Endothelial cell of umbilical vein (primary cell): ENCODE data around the gene RAB3IP. TPM values are rescaled to one million over a fixed set of nuclear protein-coding genes. Genes with fewer than 3 reads are reported as not detected.

ENCODE experiments used
- BruUV-seq: library from RNA; stranded (reverse); fragments of 400-500 nt; replicated peaks from 2 replicates; lab custom pipeline; 2021; lab: Mats Ljungman, UMichigan
- CTCF ChIA-PET: fragments of 300-600, 350-600 bp; sonication (Branson Sonifier 250); formaldehyde crosslinking; loops from one replicate; lab custom pipeline; 2021; ENCODE audit warnings: antibody characterized with exemption, inconsistent platforms; lab: Charles Lee
- POLR2A ChIA-PET: fragments of 300-600, 350-600 bp; sonication (Branson Sonifier 250); formaldehyde crosslinking; loops from one replicate; lab custom pipeline; 2021; ENCODE audit warnings: antibody characterized with exemption, inconsistent platforms; lab: Charles Lee
- DNase-seq: peaks from one replicate; pipeline ENCODE4 v3.0.0-alpha.2; 2011; ENCODE audit warnings: low read depth, low spot score
- FAIRE-seq: peaks from 2 replicates; lab custom pipeline; 2011; peaks lifted over from hg19 to GRCh38; lab: Jason Lieb, UNC
- H2AFZ ChIP-seq: 2 replicates; pipeline ENCODE4 v1.6.0; 2012; ENCODE audit warnings: low read depth, low read length, control low read depth, inconsistent platforms
- H3K27ac ChIP-seq: 2 replicates; pipeline ENCODE4 v1.5.1; 2011; ENCODE audit warnings: low read depth, mild to moderate bottlenecking, control low read depth, low read length, moderate library complexity; ENCODE audit not compliant: insufficient read depth
- H3K27me3 ChIP-seq, 2 experiments: 2 replicates each; pipeline versions ENCODE4 v1.6.0 to v1.6.1; 2011; ENCODE audit warnings: low read length in 2 of 2, mixed read lengths in 1 of 2; ENCODE audit not compliant: control insufficient read depth in 2 of 2, insufficient read depth in 2 of 2
- H3K36me3 ChIP-seq, 2 experiments: 2 replicates in 1 of 2; 3 replicates in 1 of 2; pipeline ENCODE4 v1.5.1; 2011; ENCODE audit warnings: low read length in 2 of 2, mild to moderate bottlenecking in 1 of 2, moderate library complexity in 1 of 2; ENCODE audit not compliant: control insufficient read depth in 2 of 2, insufficient read depth in 2 of 2; ENCODE audit errors: extremely low read depth in 1 of 2
- H3K4me1 ChIP-seq: 3 replicates; pipeline ENCODE4 v1.5.1; 2011; ENCODE audit warnings: mild to moderate bottlenecking, low read length; ENCODE audit not compliant: control insufficient read depth, insufficient read depth; ENCODE audit errors: extremely low read depth
- H3K4me2 ChIP-seq: 2 replicates; pipeline ENCODE4 v1.6.1; 2011; ENCODE audit warnings: low read length, control low read depth, mixed read lengths; ENCODE audit not compliant: insufficient read depth
- H3K4me3 ChIP-seq, 3 experiments: fragments of 200-600 bp in 1 of 3; sonication (generic), shearing (Covaris generic) in 1 of 3; replicated peaks in 1 of 3; 2 replicates each; pipeline ENCODE4 v1.5.1; 2011 to 2016; ENCODE audit warnings: control low read depth in 3 of 3, low read length in 3 of 3, mild to moderate bottlenecking in 2 of 3, inconsistent platforms in 1 of 3, low read depth in 1 of 3, moderate library complexity in 1 of 3; ENCODE audit not compliant: insufficient read depth in 1 of 3
- H3K79me2 ChIP-seq: 2 replicates; pipeline ENCODE4 v1.6.0; 2012; ENCODE audit warnings: low read length, inconsistent platforms; ENCODE audit not compliant: control insufficient read depth, insufficient read depth
- H3K9ac ChIP-seq: replicated peaks from 2 replicates; pipeline ENCODE3; 2011; ENCODE audit warnings: low read length, control low read depth; ENCODE audit not compliant: insufficient read depth; ENCODE audit errors: extremely low read depth
- H3K9me1 ChIP-seq: replicated peaks from 3 replicates; pipeline ENCODE4 v1.6.0; 2011; ENCODE audit warnings: mild to moderate bottlenecking, low read length; ENCODE audit not compliant: control insufficient read depth, insufficient read depth; ENCODE audit errors: extremely low read depth
- H3K9me3 ChIP-seq: replicated peaks from 2 replicates; pipeline ENCODE4 v1.5.1; 2012; ENCODE audit warnings: low read length, inconsistent platforms; ENCODE audit not compliant: control insufficient read depth, insufficient read depth
- H4K20me1 ChIP-seq: replicated peaks from 2 replicates; pipeline ENCODE3; 2011; ENCODE audit warnings: mild to moderate bottlenecking, low read length; ENCODE audit not compliant: control insufficient read depth, insufficient read depth; ENCODE audit errors: extremely low read depth
- EZH2 ChIP-seq: IDR thresholded peaks from 2 replicates; pipeline ENCODE4 v1.6.1; 2012; ENCODE audit warnings: borderline replicate concordance, low read depth, mild to moderate bottlenecking, moderate library complexity, low read length, inconsistent platforms; ENCODE audit not compliant: severe bottlenecking
- FOS ChIP-seq: IDR thresholded peaks from 2 replicates; pipeline ENCODE4 v1.6.1; 2011; ENCODE audit warnings: mild to moderate bottlenecking, low read length, moderate library complexity, borderline replicate concordance; ENCODE audit not compliant: insufficient read depth
- GATA2 ChIP-seq: IDR thresholded peaks from 2 replicates; pipeline ENCODE4 v1.7.0; 2011; ENCODE audit warnings: low read depth, mild to moderate bottlenecking, moderate library complexity, mixed read lengths, low read length; ENCODE audit not compliant: insufficient read length, insufficient read depth
- JUN ChIP-seq: IDR thresholded peaks from 2 replicates; pipeline ENCODE4 v1.6.1; 2011; ENCODE audit warnings: borderline replicate concordance, low read depth; ENCODE audit not compliant: insufficient read length, insufficient read depth
- MAX ChIP-seq: IDR thresholded peaks from 2 replicates; pipeline ENCODE4 v1.6.1; 2011; ENCODE audit not compliant: insufficient read depth, insufficient read length
- MYC ChIP-seq: IDR thresholded peaks from one replicate; pipeline ENCODE4 v1.6.1; 2011; ENCODE audit warnings: mild to moderate bottlenecking, low read depth, low read length
- POLR2A ChIP-seq: IDR thresholded peaks from 2 replicates; pipeline ENCODE4 v1.6.1; 2012; ENCODE audit warnings: low read depth, mild to moderate bottlenecking, control low read depth, low read length
- POLR2AphosphoS5 ChIP-seq: IDR thresholded peaks from 2 replicates; pipeline ENCODE4 v1.6.1; 2012; ENCODE audit warnings: low read depth, mild to moderate bottlenecking, control low read depth, low read length, moderate library complexity; ENCODE audit not compliant: insufficient read depth
- dilution Hi-C: fragments of 300-500 bp; cut with MboI; formaldehyde crosslinking; loops from one replicate; pipeline ENCODE4 v1.15.0; 2019; ENCODE audit warnings: low sequenced_read_pairs; ENCODE audit not compliant: extremely low pct_ligation_motif_present
- intact Hi-C: fragments of 100-400 bp; cut with micrococcal nuclease; formaldehyde crosslinking; loops from one replicate; pipeline ENCODE4 v1.10.0; 2022
- polyA plus RNA-seq, 4 experiments: library from polyadenylated mRNA; depleted of rRNA in 3 of 4; stranded (reverse) in 3 of 4; unstranded in 1 of 4; fragments of >200 nt; gene quantifications; 2 replicates each; pipeline versions ENCODE4 v1.2.1 to v1.2.3, GENCODE V29; 2011 to 2012; ENCODE audit warnings: missing spikeins in 1 of 4
- total RNA-seq: library from RNA; stranded (reverse); gene quantifications from 2 replicates; pipeline ENCODE4 v1.2.3, GENCODE V29; 2021
- TF ChIP-seq, protein P1 (sequence below), 2 donors: IDR thresholded peaks; 1 replicate in 1 of 2; 2 replicates in 1 of 2; pipeline ENCODE4 v1.5.1; 2011; ENCODE audit warnings: low read length in 2 of 2, mild to moderate bottlenecking in 2 of 2, moderate library complexity in 2 of 2, control low read depth in 1 of 2, inconsistent platforms in 1 of 2, low read depth in 1 of 2; ENCODE audit not compliant: insufficient read depth in 1 of 2; ENCODE audit errors: extremely low read depth in 1 of 2

RAB3IP gene
- total and polyA plus RNA-seq, 2 donors (not counting 3 experiments of a cell fraction or from before 2014, with no cell fraction given), result 9.6 to 13.3 TPM

- dilution Hi-C loops, result no loop called here
- Histone ChIP-seq H3K9me3 (no peaks in the 10 kb centered on the region), H3K9ac (no peak overlapping the region), H3K9me1 (no peaks in the 10 kb centered on the region), H3K4me1 (no peaks in the 10 kb centered on the region), H3K4me2 (no peak overlapping the region), H3K79me2 (no peaks in the 10 kb centered on the region), H3K36me3 (no peaks in the 10 kb centered on the region), H4K20me1 (no peaks in the 10 kb centered on the region), H3K27ac (no peak overlapping the region), H3K4me3 (no peak overlapping the region), H3K27me3 (no peaks in the 10 kb centered on the region), H2AFZ (no peak overlapping the region)
- DNase-seq (no peak), FAIRE-seq (no peak)
- CTCF ChIA-PET, result interaction anchor here (0.6 to 1.0 kb wide), 3 partner anchors 8 to 341 kb away, joined by 3 to 4 read pairs (median 3); no protein-coding TSS in a partner anchor
- TF ChIP-seq POLR2AphosphoS5 (no peak), POLR2A (no peak), GATA2 (no peak), MYC (no peak), EZH2 (no peak), JUN (no peak), MAX (no peak), FOS (no peak)
- TF ChIP-seq, protein P1, sequence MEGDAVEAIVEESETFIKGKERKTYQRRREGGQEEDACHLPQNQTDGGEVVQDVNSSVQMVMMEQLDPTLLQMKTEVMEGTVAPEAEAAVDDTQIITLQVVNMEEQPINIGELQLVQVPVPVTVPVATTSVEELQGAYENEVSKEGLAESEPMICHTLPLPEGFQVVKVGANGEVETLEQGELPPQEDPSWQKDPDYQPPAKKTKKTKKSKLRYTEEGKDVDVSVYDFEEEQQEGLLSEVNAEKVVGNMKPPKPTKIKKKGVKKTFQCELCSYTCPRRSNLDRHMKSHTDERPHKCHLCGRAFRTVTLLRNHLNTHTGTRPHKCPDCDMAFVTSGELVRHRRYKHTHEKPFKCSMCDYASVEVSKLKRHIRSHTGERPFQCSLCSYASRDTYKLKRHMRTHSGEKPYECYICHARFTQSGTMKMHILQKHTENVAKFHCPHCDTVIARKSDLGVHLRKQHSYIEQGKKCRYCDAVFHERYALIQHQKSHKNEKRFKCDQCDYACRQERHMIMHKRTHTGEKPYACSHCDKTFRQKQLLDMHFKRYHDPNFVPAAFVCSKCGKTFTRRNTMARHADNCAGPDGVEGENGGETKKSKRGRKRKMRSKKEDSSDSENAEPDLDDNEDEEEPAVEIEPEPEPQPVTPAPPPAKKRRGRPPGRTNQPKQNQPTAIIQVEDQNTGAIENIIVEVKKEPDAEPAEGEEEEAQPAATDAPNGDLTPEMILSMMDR (IDR thresholded peaks at IDR 0.05; ENCODE audit: extremely low read depth in 1 of 2, insufficient read depth in 1 of 2, low read depth in 1 of 2, low read length in 2 of 2), result no peak
- POLR2A ChIA-PET, result no interaction called here
- intact Hi-C loops, result no loop called here
- no TSS peak for BruUV-seq
Observed at GRCh38 chr12:69698054-69698453, 40.6 kb upstream of the RAB3IP start.
